ENCODE measurements around the gene KDELR3.

The KDELR3 gene

DNA sequence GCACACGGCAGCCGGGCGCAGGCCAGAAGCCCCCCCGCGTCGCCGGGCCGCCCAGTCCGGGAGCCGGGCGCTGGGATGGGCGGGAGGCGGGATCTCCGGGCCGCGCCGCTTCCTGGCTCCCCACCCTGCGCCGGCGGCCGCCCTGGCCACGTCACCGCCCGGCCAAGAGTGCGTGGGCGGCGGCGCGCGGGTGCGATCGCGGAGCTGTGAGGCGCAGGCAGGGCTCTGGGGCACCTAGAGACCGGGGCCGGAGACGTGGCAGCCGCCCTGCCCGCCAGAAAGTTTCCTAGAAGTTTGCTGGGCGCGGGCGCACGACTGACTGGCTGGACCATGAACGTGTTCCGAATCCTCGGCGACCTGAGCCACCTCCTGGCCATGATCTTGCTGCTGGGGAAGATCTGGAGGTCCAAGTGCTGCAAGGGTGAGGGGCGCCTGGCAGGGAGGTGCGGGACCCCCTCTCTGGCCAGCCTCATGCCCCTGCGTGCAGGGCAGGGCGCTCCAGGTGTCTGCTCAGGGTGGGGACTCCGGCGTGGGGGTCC, at the start of gene KDELR3:
TSS of gene KDELR3 (plus strand) at position 193 of the 539 bp plus-strand sequence. CDS start at position 331, 138 bp downstream.
- no peak for FAIRE-seq

DNA sequence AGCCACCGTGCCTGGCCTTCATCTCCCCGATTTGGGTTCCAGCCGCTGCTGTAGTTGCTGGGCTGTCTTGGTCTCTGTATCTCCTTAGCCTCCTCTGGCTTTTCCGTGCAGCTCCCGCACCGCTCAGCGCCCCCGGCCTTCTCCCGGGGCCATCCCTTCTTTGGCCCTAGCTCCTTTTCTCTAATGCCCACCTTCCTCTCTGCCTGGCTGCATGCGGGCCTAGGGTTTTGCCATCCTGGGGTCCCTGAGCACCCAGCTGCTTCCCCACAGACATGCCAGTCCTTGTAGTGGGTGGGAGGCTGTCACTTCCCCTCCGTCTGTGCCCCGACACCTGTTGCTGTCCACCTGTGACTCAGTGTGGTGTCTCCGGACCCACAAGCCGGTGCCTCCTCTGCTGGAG, 49.3 kb upstream of the KDELR3 start:
- no peak for FAIRE-seq

DNA sequence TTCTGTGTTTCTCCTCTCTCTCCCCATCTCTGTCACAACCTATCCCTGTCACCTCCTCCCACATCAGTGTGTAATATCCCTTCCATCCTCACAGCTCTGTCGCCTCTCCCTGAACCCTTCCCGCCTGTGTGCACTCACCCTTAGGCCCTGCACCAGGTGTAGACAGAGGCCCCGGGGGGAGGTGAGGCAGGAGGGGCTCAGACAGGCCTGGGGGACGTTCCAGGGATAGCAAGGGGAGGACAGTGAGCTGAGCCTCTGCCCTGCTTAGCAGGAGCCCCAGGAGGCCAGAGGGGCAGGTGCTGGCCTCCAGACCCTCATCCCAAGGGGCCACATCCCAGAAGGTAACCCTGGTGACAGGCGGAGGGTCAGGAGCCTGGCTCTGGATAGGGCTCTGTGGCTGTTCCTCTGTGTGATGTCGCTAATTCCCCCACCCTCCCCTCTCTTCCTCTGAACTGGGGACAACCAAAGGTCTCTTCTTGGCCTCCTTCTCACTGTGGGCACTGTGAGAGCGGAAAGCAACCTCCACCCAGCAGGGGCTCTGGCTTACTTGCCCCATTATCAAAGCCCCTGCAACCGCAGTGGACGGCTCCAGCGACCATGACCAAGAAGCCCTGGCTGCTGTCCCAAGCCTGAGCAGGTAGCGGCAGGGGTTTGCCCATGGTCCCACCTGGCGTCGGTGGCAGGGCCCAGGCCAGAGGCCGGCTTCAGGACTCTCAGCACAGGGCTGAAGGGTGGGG, 48.6 kb upstream of the KDELR3 start:
- no peak for FAIRE-seq

DNA sequence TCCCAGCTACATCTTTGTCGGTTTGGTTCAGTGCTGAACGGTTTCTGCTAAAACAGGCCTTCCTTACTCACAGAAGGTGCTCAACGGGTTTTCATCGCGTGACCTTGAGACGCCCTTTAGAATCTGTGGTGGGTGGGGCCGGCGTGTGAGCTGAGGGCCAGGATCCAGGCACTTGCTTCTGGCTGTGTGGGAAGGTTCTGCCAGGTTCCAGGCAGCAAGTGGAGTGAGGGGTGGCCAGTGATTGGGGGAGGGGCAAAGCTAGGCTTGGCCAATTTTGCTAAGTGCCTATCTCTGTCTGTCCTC, 48.1 kb upstream of the KDELR3 start:
- no peak for FAIRE-seq

DNA sequence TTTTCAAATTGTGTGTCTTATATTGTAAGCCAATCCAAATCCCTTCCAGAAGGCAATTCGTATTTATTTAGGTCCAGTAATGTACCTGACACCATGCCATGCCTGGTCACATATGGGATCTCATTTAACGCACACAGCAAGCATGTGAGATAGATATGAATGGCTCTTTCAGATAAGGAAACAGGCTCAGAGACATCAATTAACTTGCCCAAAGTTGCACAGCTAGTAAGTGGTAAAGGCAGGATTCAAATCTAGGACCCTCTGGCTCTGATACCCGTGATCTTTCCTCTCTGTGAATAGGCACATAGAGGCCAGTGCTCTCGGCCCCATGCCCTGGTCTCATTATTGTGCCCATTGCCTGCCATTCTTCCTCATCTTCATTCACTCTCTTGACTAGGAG, 47.2 kb upstream of the KDELR3 start:
- no peak for FAIRE-seq

DNA sequence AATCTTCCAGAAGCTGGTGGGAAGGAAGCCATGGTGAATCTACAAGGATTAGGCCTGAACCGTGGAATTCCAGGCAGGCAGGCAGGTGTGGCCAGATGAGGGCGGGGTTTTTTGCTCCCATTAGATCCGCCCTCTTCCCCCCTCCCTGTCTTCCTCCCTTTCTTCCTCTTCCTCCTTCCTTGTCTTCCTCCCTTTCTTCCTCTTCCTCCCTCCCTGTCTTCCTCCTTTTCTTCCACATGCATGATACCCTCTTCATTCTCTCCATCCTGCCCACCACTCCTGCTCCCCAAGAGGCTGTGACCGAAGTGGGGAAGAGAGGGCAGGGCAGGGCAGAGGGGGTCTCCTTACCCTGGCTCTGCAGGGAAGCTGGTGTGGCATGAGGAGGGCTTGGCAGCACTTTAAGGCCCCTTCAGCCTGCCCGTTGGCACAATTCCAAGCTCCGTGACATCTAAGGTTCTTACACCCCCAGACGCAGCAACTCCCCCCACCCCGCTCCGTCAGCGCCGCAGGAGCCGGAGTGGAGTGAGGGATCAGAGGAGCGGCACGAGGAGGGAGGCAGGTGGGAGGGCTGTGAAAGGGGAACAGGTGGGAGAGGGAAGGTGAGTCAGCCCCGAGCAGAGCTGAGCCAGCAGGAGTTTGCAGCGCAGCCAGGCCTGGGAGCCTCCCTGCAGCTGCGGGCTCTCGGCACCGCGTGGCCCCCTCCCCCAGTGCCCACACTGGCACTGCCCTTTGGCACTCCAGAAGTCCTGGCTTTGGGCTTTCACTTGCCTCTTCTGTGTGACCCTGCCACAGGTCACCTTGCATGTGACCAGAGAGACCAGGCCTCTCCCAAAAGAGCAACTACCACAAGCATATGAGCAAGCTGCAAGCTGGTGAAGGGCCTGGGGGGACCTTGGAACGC, 45.0 kb upstream of the KDELR3 start:
- FAIRE-seq = no peak

DNA sequence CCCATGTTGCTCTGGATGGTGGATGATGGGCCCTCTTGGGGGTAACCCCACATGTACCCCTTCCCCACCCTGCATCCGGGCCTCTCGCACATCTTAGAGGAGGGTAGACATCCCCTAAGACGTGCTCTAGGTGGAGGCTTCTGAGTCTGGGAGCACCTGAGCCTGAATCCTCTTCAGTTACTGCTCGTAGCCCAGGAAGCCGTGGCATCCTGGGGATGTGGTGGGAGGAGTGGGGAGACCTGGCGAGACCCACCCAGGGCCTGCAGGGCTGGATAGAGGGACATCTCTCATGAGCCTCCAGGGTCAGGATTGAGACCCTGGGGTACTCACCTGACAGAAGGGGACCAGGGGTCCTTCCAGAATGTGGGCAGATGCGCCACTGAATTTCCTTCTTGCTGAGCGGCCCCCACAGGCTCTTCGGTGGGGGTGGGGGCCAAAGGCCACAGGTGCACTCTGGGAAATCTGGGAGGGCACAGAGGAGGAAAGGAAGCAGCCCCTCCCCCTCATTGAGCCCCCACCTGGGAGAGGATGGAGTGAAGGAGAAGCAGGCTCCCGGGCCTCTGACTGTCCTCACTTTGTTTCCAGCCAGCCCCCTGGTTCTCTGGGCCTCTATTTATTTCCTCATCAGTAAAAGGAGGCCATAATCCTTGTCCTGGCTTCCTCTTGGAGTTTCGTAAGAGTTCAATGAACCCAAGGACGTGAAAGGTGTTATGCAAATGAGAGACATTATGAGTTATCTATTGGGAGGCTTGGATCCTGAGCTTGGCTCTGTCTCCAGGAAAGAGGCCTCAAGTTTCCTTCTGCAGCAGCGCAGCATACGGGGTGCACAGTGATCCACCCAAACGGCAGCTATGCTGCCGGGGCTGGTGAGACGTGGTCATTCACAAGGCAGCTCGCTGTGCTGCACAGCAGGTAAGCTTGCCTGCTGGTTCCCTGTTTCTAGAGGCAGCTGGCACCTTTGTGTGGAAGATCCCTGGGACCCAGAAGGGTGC, 44.1 kb upstream of the KDELR3 start:
- FAIRE-seq = no peak

DNA sequence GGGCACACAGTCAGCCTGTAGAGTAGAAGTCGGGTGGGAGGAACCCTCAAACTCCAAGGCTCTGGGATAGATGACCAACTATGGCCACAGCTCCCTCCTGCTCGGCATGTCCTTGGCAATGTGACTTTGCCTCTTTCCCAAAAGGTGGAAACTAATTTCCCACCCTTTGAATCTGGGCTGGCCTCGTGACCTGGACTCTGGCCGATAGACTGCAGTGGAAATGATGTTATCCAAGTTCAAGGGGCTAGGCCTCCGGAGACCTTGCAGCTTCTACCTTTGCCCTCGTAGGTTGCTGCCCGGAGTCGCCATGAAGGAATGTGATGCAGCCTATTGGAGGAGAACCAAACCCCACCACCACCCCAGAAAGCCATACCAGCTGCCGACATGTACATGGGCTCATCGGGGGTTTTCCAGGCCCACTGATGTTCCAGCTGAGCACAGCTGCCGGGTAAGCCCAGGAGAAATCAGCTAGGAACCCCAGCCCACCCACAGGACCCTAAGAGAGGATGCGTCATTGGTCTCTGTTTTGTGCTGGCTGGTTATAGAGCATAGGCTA, 43.3 kb upstream of the KDELR3 start:
- no peak for FAIRE-seq

DNA sequence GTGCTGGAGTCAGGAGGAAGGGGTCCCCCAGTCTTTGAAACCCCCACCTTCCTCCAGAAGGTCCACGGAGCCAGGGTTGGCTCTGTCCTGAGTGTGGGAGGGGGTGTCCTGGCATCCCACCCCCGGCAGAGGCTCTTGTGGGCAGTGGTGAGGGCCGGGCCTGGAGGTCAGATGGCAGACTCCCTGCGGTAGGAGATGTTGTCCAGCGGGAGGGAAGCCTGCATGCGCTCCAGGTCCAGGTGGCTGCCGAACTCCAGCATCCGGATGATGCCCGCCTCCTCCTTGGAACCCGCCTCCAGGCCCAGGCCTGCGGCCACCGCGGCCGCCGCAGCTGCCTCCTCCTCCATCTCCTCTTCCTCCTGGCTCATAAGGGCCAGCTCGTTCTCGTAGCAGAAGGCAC, 41.3 kb upstream of the KDELR3 start:
- no peak for FAIRE-seq

DNA sequence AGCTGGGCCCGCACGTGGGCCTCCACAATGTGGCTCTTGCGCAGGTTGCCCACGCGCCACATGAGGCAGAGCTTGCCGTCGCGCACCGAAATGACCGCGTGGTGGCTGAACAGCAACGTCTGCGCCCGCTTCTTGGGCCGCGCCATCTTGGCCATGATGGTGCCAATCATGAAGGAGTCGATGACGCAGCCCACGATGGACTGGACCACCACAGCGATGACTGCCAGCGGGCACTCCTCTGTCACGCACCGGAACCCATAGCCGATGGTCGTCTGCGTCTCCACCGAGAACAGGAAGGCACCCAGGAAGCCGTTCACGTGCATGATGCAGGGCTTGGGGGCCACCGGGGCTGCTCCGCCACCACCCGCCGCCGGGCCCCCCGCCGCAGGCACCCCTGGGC, 40.4 kb upstream of the KDELR3 start:
- no peak for FAIRE-seq

DNA sequence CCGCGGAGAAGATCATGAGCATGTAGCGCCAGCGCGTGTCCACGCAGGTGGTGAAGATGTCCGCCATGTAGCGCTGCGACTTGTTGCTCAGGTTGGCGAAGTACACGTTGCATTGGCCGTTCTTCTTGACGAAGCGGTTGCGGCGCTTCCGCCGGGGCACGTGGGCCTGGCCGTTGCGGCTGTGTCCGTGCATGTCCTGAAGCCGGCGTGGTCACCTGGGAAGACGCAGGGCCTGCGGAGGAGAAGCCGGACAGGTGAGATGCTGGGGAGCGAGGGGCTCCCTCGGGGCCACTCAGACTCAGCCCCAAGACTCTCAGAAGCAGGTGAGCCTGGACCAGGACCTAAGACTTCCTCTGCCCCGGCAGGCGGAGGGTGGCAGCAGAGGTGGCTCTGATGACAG, 40.0 kb upstream of the KDELR3 start:
- FAIRE-seq = no peak

DNA sequence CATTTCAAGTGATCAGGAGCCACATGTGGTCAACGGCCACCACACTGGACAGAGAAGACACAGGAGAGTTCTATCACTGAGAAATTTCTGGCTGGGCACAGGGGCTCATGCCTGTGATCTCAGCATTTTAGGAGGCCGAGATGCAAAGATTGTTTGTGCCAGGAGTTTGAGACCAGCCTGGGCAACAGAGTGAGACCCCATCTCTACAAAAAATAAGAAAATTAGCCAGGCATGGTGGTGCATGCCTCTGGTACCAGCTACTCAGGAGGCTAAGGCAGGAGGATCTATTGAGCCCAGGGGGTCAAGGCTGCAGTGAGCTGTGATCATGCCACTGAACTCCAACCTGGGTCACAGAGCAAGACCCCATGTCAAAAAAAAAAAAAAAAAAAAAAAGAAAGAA, 39.2 kb upstream of the KDELR3 start:
- no peak for FAIRE-seq

DNA sequence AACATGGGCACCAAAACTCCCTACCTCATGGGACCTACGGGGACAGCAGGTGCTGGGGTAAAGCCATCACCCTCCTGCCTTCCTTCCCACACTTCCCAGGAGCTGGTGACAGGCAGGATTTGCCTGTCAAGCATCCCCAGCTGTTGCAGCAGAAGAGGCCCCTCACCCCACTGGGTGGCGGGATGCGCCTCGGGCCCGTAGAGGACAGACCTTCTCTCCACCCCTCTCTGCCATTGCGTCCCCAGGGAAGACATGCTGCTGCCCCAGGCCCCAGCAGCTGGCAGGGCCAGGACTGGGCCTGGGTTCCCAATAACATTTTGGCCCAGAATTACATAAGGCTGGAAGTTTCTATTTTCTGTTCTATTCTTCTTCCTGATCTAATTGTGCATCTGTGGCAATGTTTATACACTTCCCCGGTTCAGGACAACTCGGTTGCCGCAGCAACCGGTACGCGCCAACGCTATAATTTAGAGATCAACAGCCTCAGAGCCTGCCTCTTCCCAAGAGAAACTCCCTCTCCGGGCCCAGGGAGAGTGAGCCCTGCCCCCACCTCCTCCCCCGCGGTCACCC, 38.3 kb upstream of the KDELR3 start:
- no peak for FAIRE-seq

DNA sequence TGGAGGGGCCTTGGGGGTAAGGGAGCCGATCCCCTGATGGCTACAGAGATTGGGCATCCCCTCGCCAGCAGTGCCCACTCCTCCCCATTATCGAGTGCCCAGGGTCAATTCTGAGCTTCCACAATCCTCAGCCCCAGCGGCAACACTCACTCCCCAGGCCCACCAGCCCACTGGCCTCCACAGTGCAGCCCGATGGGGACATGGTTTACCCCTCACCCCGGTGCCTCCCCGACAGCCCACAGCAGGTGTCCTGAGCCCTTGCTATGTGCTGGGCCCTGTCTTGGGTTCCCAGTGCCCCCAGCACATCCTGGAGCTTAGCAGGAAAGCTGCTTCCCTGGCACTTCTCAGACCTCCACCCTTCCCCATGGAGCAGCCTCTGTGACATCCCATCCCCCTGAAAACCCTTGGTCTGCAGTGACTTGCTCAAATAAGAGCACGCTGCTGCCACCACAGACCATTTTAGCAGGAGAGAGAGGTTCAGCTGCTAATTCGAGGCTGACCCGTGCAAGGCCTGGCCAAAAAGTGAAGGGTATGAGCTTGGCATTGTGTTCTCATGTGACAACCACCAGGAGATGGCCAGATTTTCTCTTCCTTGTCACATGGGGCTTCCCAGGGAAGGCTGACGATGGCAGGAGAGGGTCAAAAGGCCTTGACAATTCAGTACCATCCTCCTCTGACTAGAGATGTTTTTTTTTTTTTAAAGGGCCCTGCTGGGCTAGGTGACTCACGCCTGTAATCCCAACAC, 36.5 kb upstream of the KDELR3 start:
- no peak for FAIRE-seq

DNA sequence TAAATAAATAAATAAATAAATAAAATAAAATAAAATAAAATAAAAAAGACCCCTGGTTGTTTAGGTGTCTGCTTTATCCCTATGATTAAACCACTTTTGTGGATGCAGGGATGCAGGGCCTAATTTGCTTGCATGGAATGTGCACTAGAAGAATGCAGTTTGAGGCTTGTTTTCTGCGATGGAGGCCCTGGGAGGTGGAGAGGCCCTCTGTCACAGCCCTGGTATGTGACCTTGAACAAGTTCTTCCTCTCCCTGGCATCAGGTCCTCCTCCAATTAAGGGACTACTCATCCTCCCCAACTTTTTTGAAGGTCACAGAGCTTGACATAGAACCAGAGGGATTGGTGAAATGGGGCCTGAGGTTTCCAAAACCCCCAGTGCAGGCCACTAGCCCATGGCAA, 35.6 kb upstream of the KDELR3 start:
- FAIRE-seq = no peak

DNA sequence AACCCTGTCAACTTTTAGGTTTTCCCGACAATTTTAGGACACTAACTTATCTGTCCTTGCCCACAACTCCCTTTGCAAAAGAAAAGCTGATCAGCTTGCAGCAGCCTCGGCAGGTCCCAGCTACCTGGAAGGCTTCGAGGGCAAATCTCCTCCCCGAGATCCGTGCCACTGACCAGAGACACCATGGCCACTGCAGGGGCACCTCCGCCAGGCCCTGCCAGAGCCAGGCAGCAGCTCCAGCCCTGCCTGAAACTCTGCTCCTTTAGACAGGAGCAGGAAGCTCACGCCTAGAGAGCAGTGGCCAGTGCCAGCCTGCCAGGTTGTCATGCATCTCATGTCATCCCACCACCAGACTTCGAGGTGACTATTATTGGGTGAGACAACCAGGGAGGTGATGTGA, 34.0 kb upstream of the KDELR3 start:
- no peak for FAIRE-seq

DNA sequence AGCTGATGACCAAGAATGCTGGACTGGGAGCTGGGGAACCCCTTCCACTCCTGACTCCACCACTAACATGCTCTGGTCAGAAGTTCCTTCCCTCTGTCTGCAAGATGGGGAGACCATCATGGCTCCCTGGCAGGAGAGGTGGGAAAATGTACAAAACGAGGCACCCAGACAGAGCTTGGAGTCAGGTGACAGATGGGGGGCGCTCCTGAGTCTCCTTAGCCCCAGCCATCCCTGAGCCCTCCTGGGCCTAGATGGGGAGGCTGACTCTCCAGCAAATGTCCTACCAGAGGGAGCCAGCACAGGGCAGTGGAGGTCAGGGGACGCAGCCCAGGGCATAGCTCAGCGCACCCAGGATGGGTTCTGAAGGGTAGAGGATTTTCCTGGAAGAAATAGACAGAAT, 32.9 kb upstream of the KDELR3 start:
- no peak for FAIRE-seq

DNA sequence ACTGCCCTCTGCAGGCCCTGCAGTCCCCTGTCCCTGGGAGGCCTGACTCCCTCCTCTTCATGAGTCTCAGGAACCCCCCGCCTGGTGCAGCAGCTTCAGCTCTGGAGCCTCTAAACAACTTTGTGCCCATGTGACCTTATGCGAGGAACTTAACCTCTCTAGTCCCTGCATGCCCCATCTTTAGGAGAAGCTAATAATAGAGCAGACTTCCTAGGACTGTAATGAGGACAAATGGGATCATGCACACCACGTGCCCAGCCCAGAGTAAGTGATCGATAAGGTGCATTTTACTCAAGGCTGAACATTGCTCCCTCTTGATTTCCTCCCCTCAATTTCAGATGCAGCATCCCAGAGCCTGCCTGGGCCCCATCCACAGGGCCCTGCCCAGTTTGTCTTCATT, 31.9 kb upstream of the KDELR3 start:
- no peak for FAIRE-seq

DNA sequence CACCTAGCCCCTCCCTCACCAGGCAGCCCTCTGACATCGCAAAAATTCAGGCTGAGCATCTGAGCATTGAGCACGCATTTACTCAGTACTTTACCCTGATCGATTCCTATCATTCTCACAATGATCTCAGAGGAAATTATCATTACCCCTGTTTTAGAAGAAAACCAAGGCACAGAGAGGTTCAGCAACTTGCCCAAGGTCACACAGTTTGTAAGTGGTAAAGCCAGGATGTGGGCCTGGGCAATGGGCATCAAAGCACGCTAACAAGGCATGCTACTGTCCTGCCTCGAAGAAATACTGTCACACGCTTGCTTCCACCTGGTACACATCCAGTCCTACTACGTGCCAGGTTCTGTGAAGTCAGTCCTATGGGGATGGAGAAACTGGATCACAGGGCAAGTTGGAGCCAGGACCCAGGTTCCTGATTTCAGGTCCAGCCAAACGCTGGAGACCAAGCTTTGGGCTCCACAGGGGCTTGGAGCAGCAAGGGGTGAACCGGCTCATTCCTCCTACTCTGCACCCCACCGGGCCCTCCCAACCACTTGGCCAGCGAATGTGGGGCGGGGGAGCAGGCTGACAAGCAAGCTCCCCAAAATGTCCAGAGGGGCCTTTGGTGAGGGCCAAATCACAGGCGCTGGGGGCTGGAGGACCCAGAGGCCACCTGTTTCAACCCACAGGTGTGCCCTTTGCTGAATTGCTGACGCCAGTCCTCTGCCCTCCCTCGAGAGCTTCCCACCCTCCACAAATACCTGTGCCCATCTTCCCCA, 31.1 kb upstream of the KDELR3 start:
- FAIRE-seq = no peak

DNA sequence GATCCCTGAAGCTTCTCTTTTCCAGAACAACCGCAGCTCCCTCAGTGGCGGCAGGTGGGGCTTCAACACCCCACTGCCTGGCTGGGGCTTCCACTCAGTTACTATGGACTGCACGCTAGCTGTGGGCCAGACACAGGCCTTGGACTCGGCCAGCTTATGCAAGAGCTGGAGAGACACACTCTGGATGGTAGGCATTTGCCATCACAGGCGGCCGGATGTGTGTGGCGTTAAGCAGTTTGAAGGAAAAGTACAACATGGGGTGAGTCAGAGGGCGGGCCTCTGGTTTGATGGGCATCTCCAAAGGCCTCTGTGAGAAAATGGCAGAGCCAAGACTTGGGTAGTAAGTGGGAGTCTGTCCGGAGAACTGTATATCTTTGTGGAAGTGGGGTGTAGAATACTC, 30.5 kb upstream of the KDELR3 start:
- no peak for FAIRE-seq
